ENCODE data around the gene TAMM41. TPM values are rescaled to one million over a fixed set of nuclear protein-coding genes. Genes with fewer than 3 reads are reported as not detected.
A peak's percentile ranks its signal among the peaks of the same experiment; 100 is the strongest.
"Not testable (repeated sequence)": the region's sequence is repeated elsewhere in the genome, so short reads cannot be mapped to it uniquely, and the experiment has no call there.

TAMM41 gene
- total RNA-seq, 1 donor from 2014 or later = 22.5 TPM

DNA sequence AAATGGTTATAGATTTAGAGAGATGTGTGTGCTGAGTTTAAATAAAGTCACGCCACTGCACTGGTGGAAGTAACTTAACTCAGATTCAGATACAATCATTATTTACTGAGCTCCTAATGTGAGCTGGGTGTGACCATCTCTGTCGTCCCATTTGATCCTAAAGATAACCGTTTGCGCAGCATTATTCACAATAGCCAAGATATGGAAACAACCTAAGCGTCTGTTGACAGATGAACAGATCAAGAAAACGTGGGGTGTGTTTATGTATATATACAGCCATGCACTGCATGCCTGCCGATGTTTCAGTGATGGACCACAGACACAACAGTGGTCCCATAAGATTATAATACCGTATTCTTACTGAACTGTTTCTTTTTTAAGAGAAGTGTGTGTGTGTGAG lies 71.2 kb downstream of the TAMM41 start:
- Mint-ChIP-seq H3K27ac (no peak overlapping the region), H3K4me1 (peaks cover 4% of the 10 kb centered on the region), H3K4me3 (no peak overlapping the region), H3K9me3 (no peaks in the 10 kb centered on the region), H3K27me3 (ENCODE audit: insufficient read depth, low read depth) (no peaks in the 10 kb centered on the region), H3K36me3 (peaks cover 7% of the 10 kb centered on the region)
- Histone ChIP-seq H3K4me3 (no peak overlapping the region), H3K4me2 (no peak overlapping the region), H3K9me3 (ENCODE audit: low read depth) (no peaks in the 10 kb centered on the region), H3K36me3 (no peaks in the 10 kb centered on the region), H2AFZ (replicated peaks) (no peak overlapping the region), H3F3A (ENCODE audit: low read depth) (peaks cover 4% of the 10 kb centered on the region), H4K20me1 (ENCODE audit: low read depth) (no peaks in the 10 kb centered on the region), H3K79me2 (ENCODE audit: low read depth) (no peaks in the 10 kb centered on the region), H3K9ac (no peak overlapping the region), H3K27me3 (no peaks in the 10 kb centered on the region), H3K4me1 (no peaks in the 10 kb centered on the region), H3K27ac (no peak overlapping the region)
- no peak for DNase-seq (ENCODE audit: low spot score)
- TF ChIP-seq EZH2phosphoT487 (IDR thresholded peaks at IDR 0.05) (no peak), EZH2 (IDR thresholded peaks at IDR 0.05) (no peak)
- TF ChIP-seq, protein P1, sequence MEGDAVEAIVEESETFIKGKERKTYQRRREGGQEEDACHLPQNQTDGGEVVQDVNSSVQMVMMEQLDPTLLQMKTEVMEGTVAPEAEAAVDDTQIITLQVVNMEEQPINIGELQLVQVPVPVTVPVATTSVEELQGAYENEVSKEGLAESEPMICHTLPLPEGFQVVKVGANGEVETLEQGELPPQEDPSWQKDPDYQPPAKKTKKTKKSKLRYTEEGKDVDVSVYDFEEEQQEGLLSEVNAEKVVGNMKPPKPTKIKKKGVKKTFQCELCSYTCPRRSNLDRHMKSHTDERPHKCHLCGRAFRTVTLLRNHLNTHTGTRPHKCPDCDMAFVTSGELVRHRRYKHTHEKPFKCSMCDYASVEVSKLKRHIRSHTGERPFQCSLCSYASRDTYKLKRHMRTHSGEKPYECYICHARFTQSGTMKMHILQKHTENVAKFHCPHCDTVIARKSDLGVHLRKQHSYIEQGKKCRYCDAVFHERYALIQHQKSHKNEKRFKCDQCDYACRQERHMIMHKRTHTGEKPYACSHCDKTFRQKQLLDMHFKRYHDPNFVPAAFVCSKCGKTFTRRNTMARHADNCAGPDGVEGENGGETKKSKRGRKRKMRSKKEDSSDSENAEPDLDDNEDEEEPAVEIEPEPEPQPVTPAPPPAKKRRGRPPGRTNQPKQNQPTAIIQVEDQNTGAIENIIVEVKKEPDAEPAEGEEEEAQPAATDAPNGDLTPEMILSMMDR (IDR thresholded peaks at IDR 0.05) = no peak

DNA sequence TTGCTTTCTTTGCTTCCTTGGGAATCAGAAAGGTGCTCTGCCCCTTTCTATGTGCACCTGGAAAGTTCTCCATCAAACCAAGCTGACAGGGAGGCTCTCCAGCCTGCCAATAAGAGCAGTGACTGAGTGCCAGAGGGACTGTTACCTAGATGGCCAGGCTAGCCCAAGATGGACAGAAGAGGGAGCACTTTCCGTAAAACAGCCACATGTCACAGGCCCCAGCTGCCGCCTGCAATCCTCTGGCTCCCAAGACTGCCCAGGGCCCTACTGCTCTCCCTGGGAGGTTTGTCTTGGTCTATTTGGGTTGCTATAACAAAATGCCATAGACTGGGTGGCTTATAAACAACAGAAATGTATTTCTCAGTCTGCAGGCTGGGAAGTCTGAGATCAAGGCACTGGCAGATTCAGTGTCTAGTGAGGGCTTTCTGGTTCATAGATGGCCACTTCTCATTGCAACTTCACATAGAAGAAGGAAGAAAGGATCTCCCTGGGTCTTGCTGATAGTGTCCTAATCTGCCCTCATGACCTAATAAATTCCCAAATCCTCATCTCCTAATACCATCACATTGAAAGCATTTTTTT lies 72.3 kb downstream of the TAMM41 start:
- no peaks in the 10 kb centered on the region for H3K36me3 ChIP-seq
- no peak overlapping the region for H3K4me3 ChIP-seq
- no peaks in the 10 kb centered on the region for H3K27me3 ChIP-seq
- TF ChIP-seq, protein P1 (IDR thresholded peaks at IDR 0.05) = peak; percentile 74
- TF ChIP-seq EZH2 (IDR thresholded peaks at IDR 0.05) (no peak), EZH2phosphoT487 (IDR thresholded peaks at IDR 0.05) (no peak)
- H3K9me3 Mint-ChIP-seq = no peaks in the 10 kb centered on the region
- no peak overlapping the region for H2AFZ ChIP-seq (replicated peaks)
- peaks cover 4% of the 10 kb centered on the region for H3K4me1 ChIP-seq
- peaks cover 4% of the 10 kb centered on the region for H3F3A ChIP-seq (ENCODE audit: low read depth)
- no peak overlapping the region for H3K27ac Mint-ChIP-seq
- H3K9ac ChIP-seq = no peak overlapping the region
- H3K4me3 Mint-ChIP-seq = no peak overlapping the region
- no peaks in the 10 kb centered on the region for H3K79me2 ChIP-seq (ENCODE audit: low read depth)
- H3K4me2 ChIP-seq = no peak overlapping the region
- DNase-seq (ENCODE audit: low spot score) = peak; percentile 79
- H3K27ac ChIP-seq = no peak overlapping the region
- H3K36me3 Mint-ChIP-seq = peaks cover under 1% of the 10 kb centered on the region
- peaks cover 14% of the 10 kb centered on the region for H3K4me1 Mint-ChIP-seq
- H3K9me3 ChIP-seq (ENCODE audit: low read depth) = no peaks in the 10 kb centered on the region
- no peaks in the 10 kb centered on the region for H4K20me1 ChIP-seq (ENCODE audit: low read depth)
- H3K27me3 Mint-ChIP-seq (ENCODE audit: insufficient read depth, low read depth) = no peaks in the 10 kb centered on the region

DNA sequence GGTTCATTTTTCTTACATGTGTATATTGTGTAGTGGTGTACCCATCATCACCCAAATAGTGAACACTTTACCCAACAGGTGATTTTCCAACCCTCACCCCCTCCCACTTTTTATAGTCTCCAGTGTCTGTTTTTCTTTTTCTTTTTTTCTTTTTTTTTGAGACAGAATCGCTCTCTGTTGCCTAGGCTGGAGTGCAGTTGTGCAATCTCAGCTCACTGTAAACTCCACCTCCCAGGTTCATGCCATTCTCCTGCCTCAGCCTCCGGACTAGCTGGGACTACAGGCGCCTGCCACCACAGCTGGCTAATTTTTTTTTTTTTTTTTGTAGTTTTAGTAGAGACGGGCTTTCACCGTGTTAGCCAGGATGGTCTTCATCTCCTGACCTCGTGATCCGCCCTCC lies 74.8 kb downstream of the TAMM41 start:
- H3K9me3 Mint-ChIP-seq; H3K4me3 Mint-ChIP-seq; DNase-seq (ENCODE audit: low spot score); H3K27ac ChIP-seq; H3K4me1 ChIP-seq; H3K27ac Mint-ChIP-seq; H4K20me1 ChIP-seq (ENCODE audit: low read depth); H3K4me3 ChIP-seq; H3K4me2 ChIP-seq; H3K9ac ChIP-seq; H3K36me3 Mint-ChIP-seq; H2AFZ ChIP-seq (replicated peaks); H3K27me3 Mint-ChIP-seq (ENCODE audit: insufficient read depth, low read depth); H3K9me3 ChIP-seq (ENCODE audit: low read depth); H3K79me2 ChIP-seq (ENCODE audit: low read depth); H3K36me3 ChIP-seq; H3K27me3 ChIP-seq; H3F3A ChIP-seq (ENCODE audit: low read depth): not testable (repeated sequence)
- H3K4me1 Mint-ChIP-seq = peaks cover 20% of the 10 kb centered on the region

DNA sequence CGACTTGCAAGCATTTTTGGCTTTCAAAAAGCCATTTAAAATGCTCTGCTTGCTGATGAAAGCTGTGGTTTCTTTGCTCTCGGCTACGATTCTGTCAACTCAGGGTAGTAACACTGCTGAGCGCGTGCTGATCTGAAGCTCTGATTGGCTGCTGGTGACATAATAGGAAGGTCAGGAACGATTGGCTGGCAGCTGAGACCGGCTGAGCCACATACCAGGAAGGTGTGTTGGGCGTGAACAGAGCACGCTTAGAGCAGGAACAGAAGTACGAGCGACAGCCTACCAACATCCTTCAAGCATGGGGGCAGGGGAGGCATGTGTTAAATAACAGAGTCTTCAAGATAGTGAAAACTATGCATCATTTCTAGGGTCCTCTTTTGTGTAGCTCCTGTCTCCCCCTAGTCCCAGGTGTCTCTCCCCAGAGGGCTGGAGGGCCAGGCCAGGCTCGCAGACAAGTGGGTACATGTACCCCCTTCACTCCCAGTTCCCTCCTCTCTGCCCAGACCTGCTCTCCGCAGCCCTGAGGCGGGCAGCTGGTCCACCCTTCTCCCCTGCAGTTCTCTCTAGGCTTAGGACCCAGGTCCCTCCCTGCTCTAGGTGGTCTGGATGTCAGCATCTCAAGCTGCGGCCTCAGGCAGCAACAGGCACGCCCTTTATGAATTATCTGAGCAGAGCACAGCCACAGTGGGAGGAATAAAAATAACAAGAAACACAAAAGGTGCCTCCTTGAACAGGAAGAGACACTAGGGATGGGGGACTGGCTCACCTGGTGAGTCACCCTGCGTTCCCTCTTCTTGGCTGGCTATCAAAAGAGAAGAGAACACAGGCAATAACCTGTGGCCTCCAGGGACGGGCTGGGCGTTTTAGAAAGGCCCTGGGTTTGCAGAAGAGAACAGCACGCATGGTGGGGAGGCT lies 76.0 kb downstream of the TAMM41 start:
- H3K4me3 Mint-ChIP-seq = peak overlapping the region; percentile 54
- no peaks in the 10 kb centered on the region for H3K36me3 Mint-ChIP-seq
- H3F3A ChIP-seq (ENCODE audit: low read depth) = peaks cover 4% of the 10 kb centered on the region
- peaks cover 20% of the 10 kb centered on the region for H3K4me1 Mint-ChIP-seq
- H2AFZ ChIP-seq (replicated peaks) = peak overlapping the region; percentile 11
- H3K36me3 ChIP-seq = no peaks in the 10 kb centered on the region
- peak overlapping the region; percentile 6 for H3K4me3 ChIP-seq
- no peaks in the 10 kb centered on the region for H3K79me2 ChIP-seq (ENCODE audit: low read depth)
- DNase-seq (ENCODE audit: low spot score) = peak; percentile 85
- H3K9me3 Mint-ChIP-seq = no peaks in the 10 kb centered on the region
- no peaks in the 10 kb centered on the region for H3K27me3 Mint-ChIP-seq (ENCODE audit: insufficient read depth, low read depth)
- H3K4me1 ChIP-seq = peaks cover 4% of the 10 kb centered on the region
- H3K27ac Mint-ChIP-seq = peak overlapping the region; percentile 3
- H3K4me2 ChIP-seq = peak overlapping the region; percentile 54
- no peaks in the 10 kb centered on the region for H3K27me3 ChIP-seq
- no peak for TF ChIP-seq EZH2 (IDR thresholded peaks at IDR 0.05)
- no peak for TF ChIP-seq EZH2phosphoT487 (IDR thresholded peaks at IDR 0.05)
- TF ChIP-seq, protein P1 (IDR thresholded peaks at IDR 0.05) = no peak
- H4K20me1 ChIP-seq (ENCODE audit: low read depth) = no peaks in the 10 kb centered on the region
- no peaks in the 10 kb centered on the region for H3K9me3 ChIP-seq (ENCODE audit: low read depth)
- H3K27ac ChIP-seq = no peak overlapping the region
- H3K9ac ChIP-seq = no peak overlapping the region

Measured in neural progenitor cell (in vitro differentiated cells).